ENCODE data around the gene PLEKHO1. TPM values are rescaled to one million over a fixed set of nuclear protein-coding genes. Genes with fewer than 3 reads are reported as not detected.

Gene PLEKHO1
- polyA plus RNA-seq, 4 donors, result 41.4 to 67.8 (median 56.2) TPM

DNA sequence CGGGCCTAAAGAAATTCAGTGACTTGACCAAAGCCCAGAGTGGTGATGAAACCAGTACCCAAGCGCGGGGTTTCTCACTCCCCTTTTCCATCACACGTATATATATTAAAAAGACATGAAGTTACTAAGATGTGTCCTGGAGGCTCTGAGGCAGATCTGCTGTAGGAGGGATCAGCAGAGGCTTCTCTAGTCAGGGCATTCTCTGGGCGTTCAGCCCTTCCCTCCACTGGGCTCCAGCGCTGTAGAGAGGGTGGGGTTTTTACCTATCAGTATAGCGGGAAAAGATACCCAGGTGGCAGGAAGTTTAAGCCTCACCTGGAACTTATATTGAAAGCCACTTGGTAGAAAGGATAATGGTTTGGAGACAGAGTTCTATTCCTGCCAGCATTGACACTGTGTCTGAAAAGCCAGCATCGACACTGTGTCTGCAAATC is 862 bp upstream of the PLEKHO1 start:
- DNase-seq (ENCODE audit: low read depth in 4 of 4, low spot score in 2 of 4), result no peak

- no peak for DNase-seq (ENCODE audit: low read depth in 4 of 4, low spot score in 2 of 4)
These were observed 661 bp downstream of the PLEKHO1 start for GRCh38 chr1:150150133-150151021.

GRCh38 chr1:150151291-150152181 is 1.8 kb downstream of the PLEKHO1 start:
- no peak for DNase-seq (ENCODE audit: low read depth in 4 of 4, low spot score in 2 of 4)

DNA sequence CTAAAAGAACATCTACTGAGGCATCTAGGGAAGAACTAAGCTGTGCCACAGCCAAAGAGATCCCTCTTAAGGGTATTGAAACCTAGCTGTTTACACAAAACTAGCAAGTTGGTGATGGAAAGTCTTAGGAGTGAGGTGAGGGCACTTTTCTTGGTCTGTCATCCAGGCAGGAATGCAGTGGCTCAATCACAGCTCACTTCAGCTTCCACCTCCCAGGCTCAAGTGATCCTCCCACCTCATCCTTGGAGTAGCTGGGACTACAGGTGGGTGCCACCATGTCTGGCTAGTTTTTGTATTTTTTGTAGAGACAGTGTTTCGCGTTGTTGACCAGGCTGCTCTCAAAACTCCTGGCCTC is 2.4 kb downstream of the PLEKHO1 start:
- DNase-seq (ENCODE audit: low read depth in 4 of 4, low spot score in 2 of 4), result no peak

DNA sequence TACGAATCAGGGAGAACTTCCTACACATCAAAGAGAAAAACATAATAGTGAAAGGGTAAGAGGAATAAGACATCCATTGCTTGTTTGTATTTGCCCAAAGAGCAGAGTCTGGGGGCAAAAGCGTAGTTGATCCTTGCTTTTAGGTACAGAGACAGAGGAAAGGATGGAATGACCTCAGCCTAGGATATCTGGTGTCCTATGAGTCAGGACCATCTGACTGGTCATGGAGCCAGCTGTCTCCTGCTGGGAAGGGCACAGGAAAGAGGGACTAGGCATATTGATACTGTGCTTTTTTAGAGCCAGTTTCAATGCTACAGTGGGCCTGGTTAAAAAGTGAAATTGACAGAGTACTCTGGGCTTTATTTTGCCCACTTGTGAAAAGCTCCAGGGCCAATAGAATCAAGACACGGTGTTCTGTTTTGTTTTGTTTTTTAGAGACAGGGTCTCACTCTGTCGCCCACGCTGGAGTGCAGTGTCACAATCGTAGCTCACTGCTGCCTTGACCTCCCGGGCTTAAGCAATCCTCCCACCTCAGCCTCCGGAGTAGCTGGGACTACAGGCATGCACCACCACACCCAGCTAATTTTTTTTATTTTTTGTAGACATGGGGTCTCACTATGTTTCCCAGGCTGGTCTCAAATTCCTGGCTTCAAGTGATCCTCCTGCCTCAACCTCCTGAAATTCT is 3.2 kb downstream of the PLEKHO1 start:
- no peak for DNase-seq (ENCODE audit: low read depth in 4 of 4, low spot score in 2 of 4)

- DNase-seq (ENCODE audit: low read depth in 4 of 4, low spot score in 2 of 4), result no peak
These were observed 4.4 kb downstream of the PLEKHO1 start for GRCh38 chr1:150154143-150154542.

DNA sequence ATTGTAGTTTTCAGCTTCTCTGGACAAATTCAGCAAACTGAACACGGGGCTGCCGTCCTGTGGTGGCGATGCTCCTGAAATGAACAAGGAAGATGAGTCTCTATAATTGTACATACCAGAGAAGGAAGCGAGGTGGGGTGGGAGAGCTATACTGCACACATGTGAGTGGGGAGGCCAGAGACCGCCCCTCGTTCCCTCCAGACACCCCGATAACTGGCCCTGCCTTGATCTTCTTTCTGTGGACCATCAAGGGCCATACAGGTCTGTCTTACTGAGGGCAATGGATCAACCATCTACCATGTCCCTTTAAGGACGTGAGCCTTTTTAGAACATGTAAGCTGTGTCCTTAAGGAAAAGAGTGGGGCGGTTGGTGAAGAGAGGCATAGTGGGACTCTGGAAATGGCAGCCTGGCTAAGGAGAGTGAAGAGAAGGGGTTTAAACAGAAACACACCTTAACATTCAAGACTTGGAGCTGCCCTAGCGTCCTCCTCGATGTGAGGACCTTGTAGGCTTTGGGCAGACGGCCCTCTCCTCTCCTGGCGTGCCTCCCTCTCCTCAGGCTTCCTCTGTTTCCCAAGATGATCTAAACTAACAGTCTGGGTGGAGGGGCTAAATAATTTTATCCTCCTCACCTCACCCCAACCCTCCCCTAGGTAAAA is 5.8 kb downstream of the PLEKHO1 start:
- DNase-seq (ENCODE audit: low read depth in 4 of 4, low spot score in 2 of 4), result no peak

DNA sequence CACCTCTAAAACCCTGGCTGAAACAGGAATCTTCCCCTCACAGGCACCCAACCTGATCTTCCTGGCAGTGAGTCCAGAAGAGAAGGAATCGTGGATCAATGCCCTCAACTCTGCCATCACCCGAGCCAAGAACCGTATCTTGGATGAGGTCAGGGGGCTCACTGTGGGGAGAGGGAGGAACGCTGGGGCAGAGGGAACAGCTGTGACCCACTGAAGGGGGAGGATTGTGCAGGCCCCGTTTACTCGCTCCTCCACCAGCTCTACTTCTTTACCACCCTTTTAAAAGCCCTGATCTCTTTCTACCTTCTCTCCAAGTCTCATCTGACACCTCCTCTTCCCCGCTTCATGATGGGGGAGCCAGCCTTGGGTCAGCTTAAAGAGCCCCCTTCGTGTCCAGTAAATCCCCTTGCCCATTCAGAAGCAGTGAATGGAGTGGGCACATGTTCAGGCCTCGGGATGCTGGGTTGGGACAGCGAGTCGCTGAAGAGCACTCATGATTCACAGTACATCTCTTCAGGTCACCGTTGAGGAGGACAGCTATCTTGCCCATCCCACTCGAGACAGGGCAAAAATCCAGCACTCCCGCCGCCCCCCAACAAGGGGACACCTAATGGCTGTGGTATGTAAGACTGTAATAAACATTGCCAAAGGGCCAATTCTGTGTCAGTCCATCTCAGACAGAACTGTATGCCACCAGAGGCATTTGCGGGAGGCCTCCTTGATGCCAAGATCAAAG is 7.3 kb downstream of the PLEKHO1 start:
- DNase-seq (ENCODE audit: low read depth in 4 of 4, low spot score in 2 of 4), result no peak

GRCh38 chr1:150159550-150159949 is 9.8 kb downstream of the PLEKHO1 start:
- no peak for DNase-seq (ENCODE audit: low read depth in 4 of 4, low spot score in 2 of 4)

DNA sequence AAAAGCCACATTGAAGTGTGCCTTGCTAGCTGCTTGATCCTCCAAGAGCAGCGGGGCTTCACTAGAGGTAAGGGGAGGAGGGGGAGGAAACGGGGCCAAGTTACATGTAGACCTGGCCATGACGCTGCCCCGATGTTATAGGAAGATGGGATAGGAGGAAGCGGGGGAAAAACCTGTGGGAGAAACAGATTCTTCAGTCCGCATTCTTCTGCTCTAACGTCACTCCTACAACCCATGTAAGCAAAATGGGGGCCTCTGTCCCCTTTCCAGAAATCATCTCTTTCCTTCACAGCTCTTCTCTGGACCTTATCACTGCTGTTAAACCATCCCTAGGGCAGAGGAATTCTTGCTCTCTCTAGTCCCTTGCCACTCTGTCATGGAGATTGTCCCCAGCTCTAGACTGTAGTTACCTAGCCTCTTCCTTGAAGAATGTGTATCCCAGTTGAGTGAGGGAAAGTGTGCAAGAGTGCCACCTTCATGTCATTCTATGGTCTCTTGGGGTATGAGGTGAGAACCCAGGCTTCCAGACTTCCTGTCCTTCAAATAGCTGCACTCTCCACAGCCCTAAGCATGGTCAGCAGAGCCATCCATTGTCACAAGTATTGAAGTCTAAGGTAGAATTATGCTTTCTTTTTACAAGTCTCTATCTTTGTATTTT is 11.4 kb downstream of the PLEKHO1 start:
- DNase-seq (ENCODE audit: low read depth in 4 of 4, low spot score in 2 of 4), result no peak

DNA sequence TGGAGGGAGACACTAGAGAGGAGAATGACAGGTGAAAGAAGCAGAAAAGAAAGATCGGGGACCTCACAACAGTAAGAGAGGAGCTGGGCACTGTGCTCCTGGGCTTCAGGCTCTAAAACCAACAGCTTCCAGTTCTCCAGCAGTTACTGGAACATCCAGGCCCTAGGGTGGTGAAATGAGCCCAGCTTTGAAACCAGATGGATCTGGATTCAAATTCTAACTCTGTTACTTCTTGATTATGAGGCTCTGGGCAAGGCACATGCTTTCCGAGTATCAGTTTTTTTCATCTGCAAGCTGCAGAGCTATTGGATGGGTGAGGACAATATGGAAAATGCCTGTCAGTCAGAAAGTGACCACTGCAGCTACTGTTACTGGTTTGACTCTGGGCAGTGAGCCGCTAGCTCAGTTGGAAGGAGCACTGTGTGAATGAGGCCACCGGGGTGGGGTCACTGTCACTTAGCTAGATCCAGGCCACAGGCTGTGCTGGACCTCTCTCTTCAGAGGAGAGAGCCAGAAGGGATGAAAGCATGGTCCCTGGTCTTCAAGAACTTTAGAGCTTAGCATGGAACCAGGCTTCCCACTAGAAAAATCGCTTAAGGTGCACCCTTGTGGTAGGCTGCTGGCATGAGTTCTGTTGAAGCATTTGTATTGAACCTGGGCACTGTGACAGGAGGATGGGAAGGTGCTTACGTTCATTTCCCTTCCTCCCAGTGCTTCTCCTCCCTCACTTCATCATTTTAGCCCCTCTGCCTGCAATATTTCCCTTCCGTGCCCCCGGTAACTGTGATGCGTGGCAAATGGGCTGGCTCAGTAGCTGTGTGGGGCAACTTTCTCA is 12.2 kb downstream of the PLEKHO1 start:
- no peak for DNase-seq (ENCODE audit: low read depth in 4 of 4, low spot score in 2 of 4)

- DNase-seq (ENCODE audit: low read depth in 4 of 4, low spot score in 2 of 4), result no peak
These were observed 12.8 kb downstream of the PLEKHO1 start for GRCh38 chr1:150162582-150162861.

GRCh38 chr1:150162862-150163706 is 13.4 kb downstream of the PLEKHO1 start:
- peak; percentile 79 to 89 (median 88) for DNase-seq (ENCODE audit: low read depth in 4 of 4, low spot score in 2 of 4)

GRCh38 chr1:150164224-150164623 is 14.5 kb downstream of the PLEKHO1 start:
- no peak for DNase-seq (ENCODE audit: low read depth in 4 of 4, low spot score in 2 of 4)

- no peak for DNase-seq (ENCODE audit: low read depth in 4 of 4, low spot score in 2 of 4)
These were observed 15.1 kb downstream of the PLEKHO1 start for GRCh38 chr1:150164779-150165178.

DNA sequence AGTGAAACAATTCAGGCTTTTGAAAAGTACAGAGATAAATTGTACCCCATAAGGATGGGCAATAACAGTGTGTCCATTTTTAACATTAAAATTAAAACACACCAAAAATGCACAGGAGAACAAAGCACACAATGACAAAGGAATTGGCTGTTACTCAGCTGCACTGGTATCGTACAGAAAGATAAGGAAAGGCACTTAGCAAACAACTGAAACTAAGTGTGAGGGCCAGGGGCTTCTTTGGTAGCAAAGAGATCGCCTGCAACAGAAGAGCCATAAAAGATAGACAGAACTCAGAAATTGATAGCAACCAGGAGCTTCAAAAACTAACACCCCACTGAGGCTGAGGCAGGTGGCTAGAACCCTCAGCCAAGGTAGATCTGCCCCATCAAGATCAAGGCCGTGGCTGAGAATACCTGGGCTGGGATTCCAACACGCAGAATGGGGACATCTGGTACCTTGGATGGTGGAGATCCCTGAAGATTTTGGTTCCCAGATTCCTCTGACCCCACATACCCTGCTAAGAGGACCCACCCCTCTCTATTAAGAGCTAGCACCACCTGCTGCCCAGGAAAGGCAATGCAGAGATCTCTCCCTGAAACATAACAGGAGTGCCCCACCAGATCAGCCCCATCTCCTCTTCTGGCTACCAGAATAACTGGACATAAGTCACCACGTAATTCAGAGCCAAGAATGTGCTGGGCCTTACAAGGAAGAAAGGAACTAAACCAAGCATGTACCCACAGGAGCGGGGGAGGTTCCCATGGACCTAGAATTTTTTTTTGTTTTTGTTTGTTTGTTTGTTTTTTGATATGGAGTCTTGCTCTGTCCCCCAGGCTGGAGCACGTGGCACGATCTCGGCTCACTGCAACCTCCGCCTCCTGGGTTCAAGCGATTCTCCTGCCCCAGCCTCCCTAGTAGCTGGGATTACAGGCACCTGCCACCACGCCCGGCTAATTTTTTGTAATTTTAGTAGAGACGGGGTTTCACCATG is 16.2 kb downstream of the PLEKHO1 start:
- DNase-seq (ENCODE audit: low read depth in 4 of 4, low spot score in 2 of 4), result no peak
